Stimulated activated CD4-positive, alpha-beta T cell treated with anti-CD3 and anti-CD28 coated beads, Interleukin-2, amount 100 ng/mL, for 48 hours (primary cell): ENCODE results near the gene GUCY1A1.

Experiments used
- DNase-seq, 2 donors: peaks; one replicate each; pipeline ENCODE4 v3.0.0-alpha.2; 2020

GUCY1A1 gene

GRCh38 chr4:155742310-155743015 is 75.8 kb downstream of the GUCY1A1 start:
- no peak for DNase-seq

GRCh38 chr4:155745984-155746383 is 79.3 kb downstream of the GUCY1A1 start:
- DNase-seq: no peak

GRCh38 chr4:155748039-155748438 is 81.4 kb downstream of the GUCY1A1 start:
- DNase-seq: no peak

- no peak for DNase-seq
These were observed 82.4 kb downstream of the GUCY1A1 start for GRCh38 chr4:155749041-155749440.

- no peak for DNase-seq
These were observed 84.9 kb downstream of the GUCY1A1 start for GRCh38 chr4:155751569-155751968.

- DNase-seq: no peak
These were observed 91.2 kb downstream of the GUCY1A1 start for GRCh38 chr4:155757745-155758265.

DNA sequence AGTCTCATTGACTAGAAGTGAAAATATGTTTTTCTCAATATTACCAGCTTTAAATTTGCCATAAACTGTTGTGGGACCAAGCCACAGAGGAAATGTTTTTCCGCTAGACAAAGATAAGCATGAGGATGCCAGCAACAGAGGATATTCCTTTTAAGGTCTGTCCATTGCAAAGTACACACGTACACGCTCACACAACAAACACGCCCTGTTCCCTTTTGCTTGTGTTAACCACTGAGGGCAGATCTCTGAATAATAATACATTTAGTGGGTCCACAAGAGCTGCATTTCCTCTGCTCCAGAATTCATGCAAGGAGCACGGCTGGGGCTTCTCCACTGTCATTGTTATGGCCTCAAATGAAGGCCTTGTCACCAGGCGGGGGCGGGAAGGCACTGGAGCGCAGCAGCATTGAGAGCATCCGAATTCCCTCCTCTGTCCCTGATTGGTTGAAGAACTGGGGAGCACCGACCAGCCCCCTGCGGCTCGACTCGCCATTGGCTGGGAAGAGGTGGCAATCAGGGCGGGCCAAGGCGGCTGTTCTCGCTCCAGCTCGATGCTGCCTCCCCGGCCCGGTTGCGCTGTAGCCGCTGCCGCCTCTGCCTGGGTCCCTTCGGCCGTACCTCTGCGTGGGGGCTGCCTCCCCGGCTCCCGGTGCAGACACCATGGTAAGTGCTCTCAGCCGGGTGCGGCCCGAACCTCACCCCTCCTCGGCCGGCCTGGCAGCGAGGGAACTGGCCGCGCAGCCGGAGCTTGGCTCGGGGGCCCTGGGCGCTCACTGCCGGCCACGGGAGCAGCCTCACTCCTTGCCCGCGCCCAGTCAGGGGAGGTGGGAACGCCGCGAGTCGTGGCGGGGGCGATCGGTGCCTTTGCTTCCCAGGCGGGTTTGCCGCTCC is 92.1 kb downstream of the GUCY1A1 start, which contains the start of gene GUCY1B1:
Gene GUCY1B1, plus strand, starts transcription at position 541 of the 891 bp plus-strand sequence. Its CDS starts 120 bp downstream, at position 661.
- peak; percentile 28 to 56 for DNase-seq

DNA sequence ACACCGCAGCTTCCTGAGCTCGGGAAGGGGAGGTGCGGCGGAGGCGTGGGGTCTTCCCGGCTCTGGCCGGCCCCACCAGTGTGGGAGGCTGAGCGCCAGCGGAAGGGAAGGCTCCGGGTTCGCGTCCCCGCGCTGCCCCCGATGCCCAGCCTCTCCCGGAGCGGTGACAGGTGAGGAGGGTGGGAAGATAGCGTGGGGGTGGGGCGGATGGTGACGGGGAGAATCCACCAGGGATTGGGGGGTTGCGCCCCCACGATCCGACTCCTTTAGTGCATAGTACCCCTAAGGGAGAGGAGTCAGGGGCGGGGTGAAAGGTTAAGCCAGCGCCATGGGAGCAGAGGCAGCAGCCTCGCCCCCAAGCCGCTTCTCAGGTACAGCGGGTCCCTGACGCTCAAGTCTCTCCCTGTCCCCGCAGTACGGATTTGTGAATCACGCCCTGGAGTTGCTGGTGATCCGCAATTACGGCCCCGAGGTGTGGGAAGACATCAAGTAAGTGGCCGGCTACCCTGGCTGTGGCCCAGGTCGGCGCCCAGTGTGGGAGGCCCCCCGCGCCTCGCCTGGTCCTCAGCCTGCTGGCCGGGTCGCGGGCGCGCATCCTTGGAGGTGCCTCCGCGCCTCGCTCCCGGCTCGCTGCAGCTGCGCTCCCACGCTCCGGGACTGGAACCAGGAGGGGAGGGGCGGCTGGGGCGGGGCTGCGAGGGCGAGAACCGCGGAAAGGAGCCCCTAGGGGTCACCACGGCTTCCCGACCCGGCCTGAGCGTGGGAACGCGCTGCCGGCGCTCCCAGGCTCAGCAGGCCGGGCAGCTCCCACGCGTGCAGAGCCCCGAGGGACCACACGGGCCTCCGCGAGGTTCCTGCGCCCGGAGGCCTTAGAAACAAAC is 93.0 kb downstream of the GUCY1A1 start:
- no peak for DNase-seq

GRCh38 chr4:155761047-155761446 is 94.4 kb downstream of the GUCY1A1 start:
- no peak for DNase-seq

DNA sequence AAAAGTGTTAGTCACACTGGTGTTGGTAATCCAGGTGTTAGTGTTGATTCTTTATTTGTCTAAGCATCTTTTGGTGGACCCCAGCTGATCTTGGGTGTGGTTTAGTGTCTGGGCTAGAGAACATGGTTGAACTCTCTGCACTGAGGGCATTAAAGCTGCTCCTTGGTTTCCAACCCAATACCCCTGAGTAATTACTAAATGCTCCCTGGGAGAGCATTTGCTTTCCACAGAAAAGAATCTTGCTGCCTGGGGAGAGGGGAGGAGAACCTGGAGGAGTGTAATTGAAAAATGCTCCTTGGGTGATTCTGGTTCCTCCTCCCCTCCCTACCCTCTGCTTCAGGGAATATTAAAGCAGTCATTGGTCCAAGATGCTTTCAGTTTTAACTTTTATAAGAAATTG is 95.3 kb downstream of the GUCY1A1 start:
- no peak for DNase-seq

GRCh38 chr4:155762334-155762733 is 95.7 kb downstream of the GUCY1A1 start:
- no peak for DNase-seq

DNA sequence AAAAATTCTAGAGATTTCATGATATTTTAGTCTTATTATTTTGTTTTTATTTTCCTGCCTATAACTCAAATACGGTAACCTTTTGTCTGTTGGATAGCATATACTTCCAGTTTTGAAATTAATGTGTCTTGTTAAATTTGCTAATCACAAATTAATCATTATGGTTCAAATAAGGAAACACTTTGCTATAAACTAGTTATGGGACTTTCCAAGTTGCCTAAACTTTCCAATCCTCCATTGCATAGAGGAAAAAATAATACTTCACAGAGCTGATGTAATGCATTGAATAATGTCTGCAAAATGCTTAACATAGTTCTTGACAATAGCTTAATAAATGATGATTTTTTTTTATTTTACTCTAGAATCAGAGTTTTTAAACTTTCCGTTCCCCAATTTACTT is 96.9 kb downstream of the GUCY1A1 start:
- DNase-seq: no peak

GRCh38 chr4:155765149-155765548 is 98.5 kb downstream of the GUCY1A1 start:
- DNase-seq: no peak

DNA sequence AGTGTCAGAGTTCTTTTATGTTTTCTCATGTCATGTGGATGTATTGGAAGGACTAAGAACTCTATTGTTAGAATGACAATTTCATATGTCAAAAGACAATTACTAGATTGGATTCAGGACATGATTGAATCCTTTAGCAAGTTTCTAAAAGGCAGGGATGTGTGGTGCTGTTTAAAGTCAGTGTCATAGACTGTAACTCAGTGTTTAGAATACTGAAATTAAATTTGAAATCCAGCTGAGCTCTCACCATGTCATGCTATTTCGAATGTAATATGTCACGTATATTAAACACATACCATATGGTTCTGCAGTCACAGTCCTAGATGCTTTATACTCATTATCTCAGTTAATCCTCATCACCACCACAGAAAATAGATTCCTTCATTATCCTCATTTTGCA is 100.0 kb downstream of the GUCY1A1 start:
- no peak for DNase-seq

GRCh38 chr4:155768370-155768769 is 101.7 kb downstream of the GUCY1A1 start:
- DNase-seq: no peak

GRCh38 chr4:155769090-155769489 is 102.4 kb downstream of the GUCY1A1 start:
- DNase-seq: no peak

DNA sequence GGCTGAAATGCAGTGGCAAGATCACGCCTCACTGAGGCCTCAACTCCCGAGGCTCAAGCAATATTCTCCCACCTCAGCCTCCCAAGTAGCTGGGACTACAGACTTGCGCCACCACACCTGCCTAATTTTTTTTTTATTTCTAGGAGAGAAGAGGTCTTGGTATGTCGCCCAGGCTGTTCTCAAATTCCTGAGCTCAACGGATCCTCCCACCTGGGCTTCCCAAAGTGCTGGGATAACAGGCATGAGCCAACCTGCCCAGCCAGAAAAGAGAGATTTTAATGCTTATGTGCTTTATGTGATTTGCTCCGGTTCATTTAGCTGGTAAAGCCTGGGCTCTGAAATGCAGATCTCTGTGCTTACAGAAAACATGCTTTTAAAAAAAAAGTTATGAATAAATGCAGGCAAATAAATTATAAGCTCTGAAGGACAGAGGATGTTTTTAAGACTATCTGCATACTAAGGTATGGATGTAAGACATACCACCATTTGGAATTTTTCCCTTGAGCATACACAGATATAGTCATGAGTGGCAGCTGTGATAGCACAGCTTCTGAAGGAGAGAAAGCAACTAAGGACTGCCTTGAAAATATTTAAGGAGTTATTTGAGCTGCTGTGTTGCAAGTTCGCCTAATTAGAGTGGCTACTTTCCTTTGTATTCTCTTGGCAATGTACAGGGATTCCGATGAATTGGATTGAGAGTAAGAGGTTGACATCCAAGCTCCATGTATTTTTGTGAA is 106.0 kb downstream of the GUCY1A1 start:
- no peak for DNase-seq

GRCh38 chr4:155773196-155773800 is 106.7 kb downstream of the GUCY1A1 start:
- DNase-seq: no peak

DNA sequence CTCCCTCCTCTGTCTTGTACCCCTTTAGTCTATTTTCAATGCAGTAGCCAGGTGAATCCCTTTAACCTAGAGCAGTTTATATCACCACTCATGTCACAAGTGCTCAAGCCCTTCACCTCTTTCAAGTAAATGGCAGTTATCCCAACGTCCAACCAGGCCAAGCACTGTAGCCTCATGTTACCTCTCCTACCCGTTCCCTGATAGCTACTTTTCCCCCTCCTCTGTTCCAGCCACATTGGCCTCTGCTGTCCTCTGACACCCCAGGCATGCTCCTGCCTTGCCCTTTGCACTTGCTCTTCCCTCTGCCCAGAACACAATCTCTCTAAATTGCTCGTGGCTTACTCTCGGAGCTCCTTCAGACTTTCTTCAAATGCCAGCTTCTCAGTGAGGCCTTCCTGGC is 107.4 kb downstream of the GUCY1A1 start:
- DNase-seq: no peak

- DNase-seq: no peak
These were observed 111.5 kb downstream of the GUCY1A1 start for GRCh38 chr4:155777971-155778735.

GRCh38 chr4:155780775-155781174 is 114.1 kb downstream of the GUCY1A1 start:
- no peak for DNase-seq
